Rectal smooth muscle tissue (tissue), 1 donor: ENCODE measurements around the gene ZNF761.
"Not testable (repeated sequence)": the region's sequence is repeated elsewhere in the genome, so short reads cannot be mapped to it uniquely, and the experiment has no call there.

Experiments
- H3K27ac ChIP-seq: one replicate; pipeline ENCODE4 v1.7.0; 2013; ENCODE audit warnings: low read depth, low read length, inconsistent platforms
- H3K27me3 ChIP-seq: one replicate; pipeline ENCODE4 v1.7.0; 2013; ENCODE audit warnings: low read length; ENCODE audit not compliant: control insufficient read depth, insufficient read depth
- H3K36me3 ChIP-seq: one replicate; pipeline ENCODE4 v1.7.0; 2013; ENCODE audit warnings: low read length; ENCODE audit not compliant: control insufficient read depth, insufficient read depth
- H3K4me1 ChIP-seq: one replicate; pipeline ENCODE4 v1.7.0; 2013; ENCODE audit warnings: low read length; ENCODE audit not compliant: control insufficient read depth, insufficient read depth
- H3K4me3 ChIP-seq: one replicate; pipeline ENCODE4 v1.7.0; 2013; ENCODE audit warnings: low read length
- H3K9ac ChIP-seq: one replicate; pipeline ENCODE4 v1.7.0; 2013; ENCODE audit warnings: low read length

The ZNF761 gene

DNA sequence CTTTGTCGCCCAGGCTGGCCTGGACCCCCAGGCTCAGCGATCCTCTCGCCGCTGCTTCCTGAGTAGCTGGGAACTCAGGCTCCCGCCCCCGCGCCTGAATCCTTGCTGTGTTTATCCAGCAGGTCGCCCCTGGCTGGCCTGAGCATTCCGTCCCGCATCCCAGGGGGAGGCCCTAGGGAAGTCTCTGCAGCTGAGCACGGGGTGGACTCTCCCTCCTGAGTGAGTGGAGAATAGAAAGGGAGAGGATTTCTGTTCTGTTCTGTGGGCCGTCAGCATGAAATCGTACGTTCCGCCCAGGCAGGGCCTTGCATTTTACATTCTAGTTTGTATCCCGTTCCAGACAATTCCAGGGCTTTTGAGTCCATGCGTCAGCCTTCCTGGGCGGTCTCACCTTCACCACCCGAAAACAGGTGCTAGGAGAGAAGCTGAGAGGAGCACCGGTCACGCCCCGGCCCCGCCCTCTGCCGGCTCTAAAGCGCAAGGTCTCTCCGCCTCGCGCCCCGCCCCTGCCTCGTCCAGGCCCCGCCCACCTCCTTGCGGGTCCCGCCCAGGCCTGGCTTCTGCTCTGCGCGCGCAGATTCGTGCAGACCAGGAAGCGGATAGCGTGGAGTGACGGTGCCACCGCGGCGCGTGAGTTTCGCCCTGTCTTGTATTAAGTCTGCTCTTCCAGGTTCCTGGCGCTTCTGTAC lies at the start of gene ZNF761:
Gene ZNF761 (plus strand): TSS at position 586 of the 689 bp plus-strand sequence. CDS start 15,285 bp downstream, outside the sequence.
- peaks cover 3% of the 10 kb centered on the region for H3K4me1 ChIP-seq
- peak within 1 kb of the TSS; percentile 77 for H3K9ac ChIP-seq
- peak within 1 kb of the TSS; percentile 43 for H3K27ac ChIP-seq
- H3K36me3 ChIP-seq, result peaks cover 5% of the 10 kb centered on the region
- H3K27me3 ChIP-seq, result no peaks in the 10 kb centered on the region
- H3K4me3 ChIP-seq, result peak within 1 kb of the TSS; percentile 91

DNA sequence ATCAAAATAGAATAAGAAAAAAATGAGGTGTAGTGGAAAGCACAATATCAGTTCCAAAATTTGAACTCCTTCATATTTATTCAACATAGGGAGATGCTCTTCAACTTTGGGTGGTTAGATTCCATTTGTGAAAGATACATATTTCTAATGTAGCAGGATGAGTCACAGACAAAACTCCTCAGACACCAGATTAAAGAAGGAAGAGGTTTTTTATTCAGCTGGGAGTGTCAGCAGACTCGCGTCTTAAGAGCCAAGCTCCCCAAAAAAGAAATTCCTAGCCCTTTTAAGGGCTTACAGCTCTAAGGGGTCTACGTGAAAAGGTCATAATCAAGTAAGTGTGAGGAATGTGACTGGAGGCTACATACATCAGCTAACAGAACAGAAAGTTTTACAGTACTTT lies 43.6 kb upstream of the ZNF761 start:
- H3K9ac ChIP-seq, result no peak overlapping the region
- H3K36me3 ChIP-seq, result no peaks in the 10 kb centered on the region
- no peaks in the 10 kb centered on the region for H3K27me3 ChIP-seq
- H3K4me1 ChIP-seq, result no peaks in the 10 kb centered on the region
- no peak overlapping the region for H3K27ac ChIP-seq
- H3K4me3 ChIP-seq, result no peak overlapping the region

- Histone ChIP-seq H3K9ac (no peak overlapping the region), H3K27ac (no peak overlapping the region), H3K36me3 (no peaks in the 10 kb centered on the region), H3K4me1 (no peaks in the 10 kb centered on the region), H3K27me3 (no peaks in the 10 kb centered on the region), H3K4me3 (no peak overlapping the region)
Measured at GRCh38 chr19:53388904-53389303, 42.9 kb upstream of the ZNF761 start.

DNA sequence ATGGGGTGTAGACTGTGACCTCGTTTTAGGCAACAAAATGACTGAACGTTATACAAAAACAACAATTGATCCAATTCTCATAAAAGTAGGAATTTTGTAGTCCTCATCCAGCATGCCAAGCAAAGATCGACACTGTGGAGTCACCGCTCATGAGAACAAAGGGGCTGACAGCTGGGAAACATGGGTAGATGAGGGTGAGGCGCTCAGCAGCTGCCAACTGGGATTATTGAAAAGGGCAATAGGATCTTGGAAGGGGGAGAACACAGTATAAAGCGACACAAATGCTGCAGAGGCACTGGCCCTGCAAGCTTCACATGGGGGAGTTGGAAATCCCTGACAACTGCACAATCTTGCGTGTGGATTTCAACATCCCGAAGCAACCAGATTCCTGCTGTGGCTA lies 42.2 kb upstream of the ZNF761 start:
- Histone ChIP-seq H3K36me3 (no peaks in the 10 kb centered on the region), H3K27me3 (no peaks in the 10 kb centered on the region), H3K4me3 (no peak overlapping the region), H3K4me1 (peaks cover 5% of the 10 kb centered on the region), H3K9ac (no peak overlapping the region), H3K27ac (no peak overlapping the region)

DNA sequence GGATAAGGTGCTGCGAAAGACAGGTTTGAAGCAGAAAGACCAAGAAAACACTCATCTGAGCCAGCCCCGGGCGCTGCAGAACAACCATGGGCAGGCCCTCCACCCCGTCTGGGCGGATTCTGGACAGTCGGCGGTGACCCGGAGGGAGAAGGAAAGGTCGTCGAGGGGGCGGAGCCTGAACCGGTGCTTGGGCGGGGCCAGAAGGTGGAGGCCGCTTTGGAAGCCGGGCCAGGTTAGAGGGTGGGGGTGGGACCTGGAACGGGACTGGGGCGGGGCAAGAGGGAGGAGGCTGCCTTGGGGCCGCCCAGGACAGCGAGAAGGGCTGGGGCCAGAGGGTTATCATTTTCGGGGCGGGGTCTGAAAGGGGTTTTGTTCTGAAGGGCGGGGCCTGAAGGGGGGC lies 41.8 kb upstream of the ZNF761 start:
- Histone ChIP-seq H3K9ac (no peak overlapping the region), H3K36me3 (no peaks in the 10 kb centered on the region), H3K4me3 (no peak overlapping the region)

GRCh38 chr19:53394522-53394973 lies 37.2 kb upstream of the ZNF761 start:
- peaks cover 5% of the 10 kb centered on the region for H3K4me1 ChIP-seq
- peak overlapping the region; percentile 70 for H3K9ac ChIP-seq
- H3K36me3 ChIP-seq, result no peaks in the 10 kb centered on the region
- H3K4me3 ChIP-seq, result peak overlapping the region; percentile 75
- no peaks in the 10 kb centered on the region for H3K27me3 ChIP-seq
- H3K27ac ChIP-seq, result peak overlapping the region; percentile 81

More for the DNA sequence above, 41.8 kb upstream of the ZNF761 start:
- Histone ChIP-seq H3K27me3 (no peaks in the 10 kb centered on the region), H3K4me1 (peaks cover 5% of the 10 kb centered on the region), H3K27ac (no peak overlapping the region)

DNA sequence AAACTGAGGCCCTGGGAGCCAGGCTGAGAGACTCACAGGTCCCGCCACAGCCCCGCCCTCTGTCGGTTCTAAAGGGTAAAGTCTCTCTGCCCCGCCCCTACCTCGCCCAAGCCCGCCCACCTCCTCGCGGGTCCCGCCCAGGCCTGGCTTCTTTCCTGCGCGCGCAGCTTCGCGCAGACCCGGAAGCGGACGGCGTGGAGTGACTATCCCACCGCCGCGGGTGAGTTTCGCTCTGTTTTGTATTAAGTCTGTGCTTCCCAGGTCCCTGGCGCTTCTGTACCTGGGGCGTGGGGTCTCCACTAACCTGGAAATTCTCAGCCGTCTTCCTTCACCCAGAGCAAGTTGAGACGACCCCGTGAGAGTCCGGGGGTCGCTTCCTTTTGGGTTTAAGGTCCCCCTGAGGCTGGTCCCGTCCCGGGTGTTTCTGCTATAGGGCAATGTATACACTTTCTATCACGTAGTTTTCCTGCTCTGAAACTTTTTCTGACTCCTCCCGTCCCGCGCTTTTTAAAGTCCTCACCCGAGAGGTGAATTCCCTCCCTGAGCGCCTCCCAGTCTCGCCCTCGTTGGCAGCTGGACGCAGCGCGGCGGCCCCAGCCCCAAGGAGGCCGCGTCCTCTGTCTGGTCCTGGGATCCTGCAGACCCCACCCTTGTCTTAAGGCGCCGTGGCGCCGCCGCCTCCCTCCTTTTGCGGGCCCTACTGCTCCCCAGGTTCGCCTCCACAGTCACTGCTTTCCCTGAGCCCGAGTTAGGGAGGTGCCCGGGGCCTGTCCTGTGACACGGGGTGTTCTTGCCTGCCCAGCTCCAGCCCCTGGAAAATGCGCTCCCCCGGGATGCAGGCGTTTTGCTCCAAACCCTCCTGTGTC lies 36.6 kb upstream of the ZNF761 start, which contains the start of gene ZNF765:
Gene ZNF765 (plus strand): TSS at position 176 of the 866 bp plus-strand sequence. CDS start 2,867 bp downstream, outside the sequence.
- peaks cover 5% of the 10 kb centered on the region for H3K36me3 ChIP-seq
- no peaks in the 10 kb centered on the region for H3K27me3 ChIP-seq
- peak within 1 kb of the TSS; percentile 81 for H3K27ac ChIP-seq
- peak within 1 kb of the TSS; percentile 89 for H3K4me3 ChIP-seq
- H3K4me1 ChIP-seq, result peaks cover 5% of the 10 kb centered on the region
- H3K9ac ChIP-seq, result peak within 1 kb of the TSS; percentile 70

- H3K27ac ChIP-seq, result peak overlapping the region; percentile 81
- H3K4me1 ChIP-seq, H3K27me3 ChIP-seq, H3K36me3 ChIP-seq: not testable (repeated sequence)
- peak overlapping the region; percentile 89 for H3K4me3 ChIP-seq
- H3K9ac ChIP-seq, result peak overlapping the region; percentile 40
Measured at GRCh38 chr19:53395840-53396524, 35.8 kb upstream of the ZNF761 start.

- Histone ChIP-seq H3K27me3 (no peaks in the 10 kb centered on the region), H3K27ac (no peak overlapping the region), H3K4me1 (peaks cover 5% of the 10 kb centered on the region), H3K36me3 (peaks cover 9% of the 10 kb centered on the region), H3K9ac (no peak overlapping the region), H3K4me3 (no peak overlapping the region)
Measured at GRCh38 chr19:53396525-53396868, 35.3 kb upstream of the ZNF761 start.

DNA sequence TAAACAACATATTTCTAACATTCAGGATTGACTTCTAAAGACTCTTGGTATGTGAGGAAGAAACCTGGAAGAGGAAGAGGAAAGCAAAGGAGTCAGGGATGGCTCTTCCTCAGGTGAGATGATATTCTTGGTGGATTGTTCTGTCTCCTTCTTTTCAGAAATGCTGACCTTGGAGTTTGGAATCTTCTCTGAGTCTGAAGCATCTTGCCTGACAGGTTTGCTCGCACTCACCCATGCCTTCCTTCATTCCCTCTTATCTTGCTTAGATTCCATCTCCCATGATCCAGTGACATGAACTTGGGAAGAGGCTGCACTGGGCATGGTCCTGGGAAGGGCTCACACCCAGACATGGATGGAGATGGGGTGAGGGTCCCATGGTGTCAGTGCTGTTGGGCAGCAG lies 33.9 kb upstream of the ZNF761 start:
- not testable (repeated sequence) for H3K27ac ChIP-seq, H3K9ac ChIP-seq, H3K4me3 ChIP-seq, H3K27me3 ChIP-seq, H3K4me1 ChIP-seq
- peaks cover 16% of the 10 kb centered on the region for H3K36me3 ChIP-seq

GRCh38 chr19:53409505-53410204 lies 22.1 kb upstream of the ZNF761 start:
- Histone ChIP-seq H3K4me3 (no peak overlapping the region), H3K27ac (no peak overlapping the region), H3K27me3 (no peaks in the 10 kb centered on the region), H3K4me1 (no peaks in the 10 kb centered on the region), H3K9ac (no peak overlapping the region), H3K36me3 (peaks cover 17% of the 10 kb centered on the region)
